Measurements from ENCODE around the gene FYN. TPM values are rescaled to one million over a fixed set of nuclear protein-coding genes. Genes with fewer than 3 reads are reported as not detected.

The FYN gene
- total RNA-seq, 1 donor from 2014 or later: 121 TPM

DNA sequence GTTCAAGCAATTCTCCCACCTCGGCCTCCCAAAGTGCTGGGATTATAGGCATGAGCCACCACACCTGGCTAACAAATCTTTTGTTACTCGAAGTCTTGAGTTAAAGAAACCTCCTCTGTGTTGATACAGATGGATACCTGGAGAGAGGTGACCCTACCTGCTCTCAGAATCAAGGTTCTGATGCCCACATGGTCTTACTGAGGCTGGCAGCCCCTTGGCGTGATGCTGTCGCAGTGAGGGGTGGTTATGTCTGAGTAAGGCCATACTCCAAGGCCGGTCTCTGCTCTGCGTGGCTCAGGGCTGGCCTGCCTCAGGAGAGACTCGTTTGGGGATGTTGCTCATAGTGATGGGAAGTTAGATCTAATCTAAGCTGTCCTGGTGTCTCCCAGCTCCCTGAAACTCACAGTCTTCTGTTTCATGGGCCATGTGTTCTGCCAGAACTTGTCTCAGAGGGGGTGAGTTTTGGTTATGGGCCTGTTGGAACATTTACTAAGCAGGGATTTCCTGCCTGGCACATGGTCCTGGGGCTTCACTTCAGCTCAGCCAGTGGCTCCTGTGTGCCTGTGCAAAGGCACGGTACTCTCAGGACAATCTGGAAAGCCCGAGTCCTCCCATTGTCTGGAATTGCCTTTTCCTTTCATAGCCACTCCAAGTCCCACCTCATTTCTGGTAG is 250.1 kb downstream of the FYN start:
- TF ChIP-seq, protein P1, sequence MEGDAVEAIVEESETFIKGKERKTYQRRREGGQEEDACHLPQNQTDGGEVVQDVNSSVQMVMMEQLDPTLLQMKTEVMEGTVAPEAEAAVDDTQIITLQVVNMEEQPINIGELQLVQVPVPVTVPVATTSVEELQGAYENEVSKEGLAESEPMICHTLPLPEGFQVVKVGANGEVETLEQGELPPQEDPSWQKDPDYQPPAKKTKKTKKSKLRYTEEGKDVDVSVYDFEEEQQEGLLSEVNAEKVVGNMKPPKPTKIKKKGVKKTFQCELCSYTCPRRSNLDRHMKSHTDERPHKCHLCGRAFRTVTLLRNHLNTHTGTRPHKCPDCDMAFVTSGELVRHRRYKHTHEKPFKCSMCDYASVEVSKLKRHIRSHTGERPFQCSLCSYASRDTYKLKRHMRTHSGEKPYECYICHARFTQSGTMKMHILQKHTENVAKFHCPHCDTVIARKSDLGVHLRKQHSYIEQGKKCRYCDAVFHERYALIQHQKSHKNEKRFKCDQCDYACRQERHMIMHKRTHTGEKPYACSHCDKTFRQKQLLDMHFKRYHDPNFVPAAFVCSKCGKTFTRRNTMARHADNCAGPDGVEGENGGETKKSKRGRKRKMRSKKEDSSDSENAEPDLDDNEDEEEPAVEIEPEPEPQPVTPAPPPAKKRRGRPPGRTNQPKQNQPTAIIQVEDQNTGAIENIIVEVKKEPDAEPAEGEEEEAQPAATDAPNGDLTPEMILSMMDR (IDR thresholded peaks at IDR 0.05): no peak
- no peak for DNase-seq (ENCODE audit: extremely low spot score, unreplicated experiment)
- Mint-ChIP-seq H3K4me1 (ENCODE audit: unreplicated experiment) (peaks cover 21% of the 10 kb centered on the region), H3K4me3 (ENCODE audit: unreplicated experiment) (no peak overlapping the region), H3K9me3 (ENCODE audit: unreplicated experiment) (no peaks in the 10 kb centered on the region), H3K27ac (ENCODE audit: unreplicated experiment) (no peak overlapping the region), H3K36me3 (ENCODE audit: unreplicated experiment) (no peaks in the 10 kb centered on the region), H3K27me3 (ENCODE audit: unreplicated experiment) (no peaks in the 10 kb centered on the region)

DNA sequence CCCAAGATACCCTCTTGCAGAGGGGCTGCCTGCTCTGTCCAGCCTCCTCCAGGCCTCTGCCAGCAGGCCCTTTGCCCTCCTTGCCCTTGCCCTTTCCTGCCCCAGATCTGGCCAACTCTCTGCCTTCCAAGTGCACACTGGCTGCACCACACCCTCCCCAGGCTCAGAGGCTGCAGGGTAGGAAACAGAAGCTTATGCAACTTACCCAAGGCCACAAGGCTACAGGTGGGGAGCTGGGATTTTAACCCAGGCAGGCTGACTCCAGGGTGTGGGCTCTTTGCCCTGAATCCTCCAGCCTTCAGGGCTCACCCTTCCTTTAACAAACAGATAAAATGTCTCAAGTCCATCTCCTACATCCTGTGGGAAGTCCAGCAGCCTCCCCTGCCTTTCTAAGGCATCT is 253.1 kb downstream of the FYN start:
- Mint-ChIP-seq H3K4me1 (ENCODE audit: unreplicated experiment) (peaks cover 13% of the 10 kb centered on the region), H3K27me3 (ENCODE audit: unreplicated experiment) (no peaks in the 10 kb centered on the region), H3K27ac (ENCODE audit: unreplicated experiment) (no peak overlapping the region), H3K4me3 (ENCODE audit: unreplicated experiment) (no peak overlapping the region), H3K36me3 (ENCODE audit: unreplicated experiment) (no peaks in the 10 kb centered on the region), H3K9me3 (ENCODE audit: unreplicated experiment) (no peaks in the 10 kb centered on the region)
- TF ChIP-seq, protein P1 (IDR thresholded peaks at IDR 0.05): no peak
- no peak for DNase-seq (ENCODE audit: extremely low spot score, unreplicated experiment)

DNA sequence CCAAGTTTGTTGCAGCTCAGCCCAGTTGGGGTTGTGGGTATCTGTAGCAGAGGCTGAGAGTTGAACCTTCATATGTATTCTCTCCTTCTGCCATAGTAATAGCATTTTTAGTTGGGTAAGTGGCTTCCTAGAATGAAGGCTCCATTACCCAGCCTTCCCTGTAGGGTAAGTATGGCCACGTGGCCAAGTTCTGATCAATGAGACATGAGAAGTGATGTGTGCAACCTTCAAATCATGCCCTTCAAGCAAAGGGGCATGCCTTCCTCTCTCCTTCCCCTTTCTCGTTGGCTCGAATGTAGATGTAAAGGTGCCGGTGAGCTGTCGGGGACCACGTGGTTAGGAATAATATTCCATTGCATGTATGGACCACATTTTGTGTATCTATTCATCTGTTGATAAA is 254.8 kb downstream of the FYN start:
- Mint-ChIP-seq H3K9me3 (ENCODE audit: unreplicated experiment) (no peaks in the 10 kb centered on the region), H3K27ac (ENCODE audit: unreplicated experiment) (no peak overlapping the region)

DNA sequence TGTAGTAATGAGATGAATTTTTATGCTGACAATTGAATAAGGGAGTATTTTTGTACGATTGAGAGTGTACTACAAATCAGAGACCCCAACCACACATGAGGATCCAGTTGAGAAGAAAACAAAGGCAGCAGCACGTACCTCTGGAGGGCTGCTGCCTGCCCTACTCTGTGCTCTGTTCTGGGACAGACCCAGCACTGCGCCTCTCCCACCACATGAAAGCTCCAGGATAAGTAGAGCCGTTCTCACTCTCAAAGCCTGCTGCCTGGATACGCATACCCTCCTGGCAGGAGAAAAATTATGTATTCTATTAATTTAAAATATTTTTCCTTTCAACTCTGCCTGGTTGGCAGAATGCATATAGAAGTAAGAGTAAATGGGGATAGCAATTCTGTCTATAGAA is 256.1 kb downstream of the FYN start:
- Mint-ChIP-seq H3K36me3 (ENCODE audit: unreplicated experiment) (no peaks in the 10 kb centered on the region), H3K4me3 (ENCODE audit: unreplicated experiment) (no peak overlapping the region), H3K27ac (ENCODE audit: unreplicated experiment) (no peak overlapping the region)

More for the DNA sequence above, 254.8 kb downstream of the FYN start:
- Mint-ChIP-seq H3K4me1 (ENCODE audit: unreplicated experiment) (no peaks in the 10 kb centered on the region), H3K4me3 (ENCODE audit: unreplicated experiment) (no peak overlapping the region), H3K27me3 (ENCODE audit: unreplicated experiment) (no peaks in the 10 kb centered on the region), H3K36me3 (ENCODE audit: unreplicated experiment) (no peaks in the 10 kb centered on the region)
- TF ChIP-seq, protein P1 (IDR thresholded peaks at IDR 0.05): no peak
- DNase-seq (ENCODE audit: extremely low spot score, unreplicated experiment): no peak

DNA sequence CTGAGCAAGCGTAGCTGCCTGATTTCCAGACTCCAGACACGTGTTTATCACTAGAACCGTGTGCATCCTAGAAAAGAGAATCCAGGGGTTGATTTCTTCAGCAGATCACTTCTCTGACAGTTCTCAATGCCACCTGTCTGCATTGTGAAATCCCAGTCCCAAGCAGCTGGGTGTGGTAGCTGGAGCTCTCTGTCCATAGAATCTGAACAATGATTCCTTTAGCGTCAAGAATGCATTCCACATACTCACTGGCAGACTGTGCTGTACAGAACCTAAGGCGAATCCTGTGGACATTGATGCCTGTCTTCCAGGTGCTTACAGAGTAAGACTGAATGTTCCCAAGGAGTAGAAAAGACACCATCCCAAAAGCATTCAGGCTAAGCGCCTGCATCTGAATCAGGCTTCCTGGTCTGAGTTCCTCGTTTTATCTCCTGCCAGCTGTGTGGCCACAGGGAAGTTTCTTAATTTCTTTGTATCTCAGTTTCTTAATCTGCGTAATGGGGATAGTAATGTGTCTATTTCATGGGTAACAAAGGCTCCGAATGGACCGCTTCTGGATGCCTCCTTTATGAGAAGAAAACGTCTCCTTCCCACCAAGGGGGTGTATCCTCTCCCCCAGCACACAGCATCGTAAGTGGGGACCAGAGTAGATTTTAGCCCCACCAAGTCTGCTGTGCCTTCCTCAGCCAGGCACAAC is 257.2 kb downstream of the FYN start:
- TF ChIP-seq, protein P1 (IDR thresholded peaks at IDR 0.05): no peak
- H3K9me3 Mint-ChIP-seq (ENCODE audit: unreplicated experiment): peaks cover 3% of the 10 kb centered on the region
- no peaks in the 10 kb centered on the region for H3K36me3 Mint-ChIP-seq (ENCODE audit: unreplicated experiment)
- H3K27me3 Mint-ChIP-seq (ENCODE audit: unreplicated experiment): no peaks in the 10 kb centered on the region
- no peak overlapping the region for H3K27ac Mint-ChIP-seq (ENCODE audit: unreplicated experiment)
- DNase-seq (ENCODE audit: extremely low spot score, unreplicated experiment): no peak
- H3K4me3 Mint-ChIP-seq (ENCODE audit: unreplicated experiment): no peak overlapping the region
- no peaks in the 10 kb centered on the region for H3K4me1 Mint-ChIP-seq (ENCODE audit: unreplicated experiment)

More for the DNA sequence above, 256.1 kb downstream of the FYN start:
- Mint-ChIP-seq H3K27me3 (ENCODE audit: unreplicated experiment) (no peaks in the 10 kb centered on the region), H3K9me3 (ENCODE audit: unreplicated experiment) (peaks cover 3% of the 10 kb centered on the region), H3K4me1 (ENCODE audit: unreplicated experiment) (no peaks in the 10 kb centered on the region)
- no peak for DNase-seq (ENCODE audit: extremely low spot score, unreplicated experiment)
- TF ChIP-seq, protein P1 (IDR thresholded peaks at IDR 0.05): no peak
